ENCODE results near the gene PTCHD4.
A peak's percentile ranks its signal among the peaks of the same experiment; 100 is the strongest.
"Not testable (repeated sequence)": the region's sequence is repeated elsewhere in the genome, so short reads cannot be mapped to it uniquely, and the experiment has no call there.

The PTCHD4 gene

GRCh38 chr6:48111143-48111506 lies at the start of gene PTCHD4:
PTCHD4 (minus strand) TSS chr6:48111197; CDS start chr6:48068957, 42,240 bp downstream.
- peak; percentile 68 for DNase-seq

DNA sequence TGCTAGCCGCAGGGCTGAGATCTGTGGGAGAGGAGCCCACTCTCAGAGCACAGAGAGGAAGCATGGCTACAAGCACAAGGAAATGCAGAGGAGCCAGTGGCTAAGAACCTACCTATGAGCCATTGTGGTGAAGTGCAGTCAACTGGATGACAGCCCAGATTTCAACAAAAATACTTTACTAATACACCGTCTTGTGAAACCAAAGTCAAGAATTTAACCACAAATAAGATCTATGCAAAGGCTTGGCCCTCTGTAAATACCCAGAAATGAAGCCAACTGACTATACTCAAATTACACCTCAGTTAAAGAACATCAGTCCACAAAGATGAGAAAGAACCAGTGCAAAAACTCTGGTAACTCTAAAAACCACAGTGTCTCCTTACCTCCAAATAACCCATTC lies 40.1 kb upstream of the PTCHD4 start:
- no peak for DNase-seq

DNA sequence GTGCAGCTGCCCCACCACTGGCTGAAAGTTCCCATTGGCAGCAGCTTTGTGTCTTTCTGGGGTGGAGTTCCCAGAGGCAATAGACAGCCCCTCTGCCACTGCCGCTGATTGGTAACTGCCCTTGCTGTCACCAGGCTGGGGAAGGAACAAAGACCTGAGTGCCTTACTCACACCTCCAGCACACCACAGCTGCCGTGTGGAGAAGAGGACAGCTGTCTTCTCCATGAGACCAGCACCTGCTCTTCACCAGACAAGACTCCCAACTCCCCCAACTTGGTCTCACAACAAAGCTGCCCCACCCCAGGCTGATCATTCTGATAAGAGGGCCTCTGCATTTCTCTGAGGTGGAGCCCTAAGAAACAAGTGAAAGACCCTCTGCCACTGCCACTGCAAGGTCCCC lies 39.7 kb upstream of the PTCHD4 start:
- no peak for DNase-seq

DNA sequence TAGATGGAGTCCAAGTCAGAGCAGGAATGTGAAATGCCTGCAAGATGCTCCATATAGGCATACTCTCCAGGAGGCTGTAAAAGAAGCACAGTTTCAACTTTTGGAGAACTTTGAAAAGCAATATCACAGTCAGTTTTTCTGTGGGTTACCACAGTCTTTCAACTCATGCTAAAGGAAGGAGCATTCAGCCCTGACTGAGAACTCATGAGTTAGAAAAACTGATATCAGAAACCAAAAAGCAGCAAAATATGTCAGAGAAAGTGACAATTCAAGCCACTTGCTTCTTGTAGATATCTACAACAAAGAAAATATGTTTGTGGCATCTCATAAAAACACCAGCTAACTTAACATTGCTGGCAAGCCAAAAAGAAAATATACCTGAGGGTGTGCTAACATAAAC lies 36.1 kb upstream of the PTCHD4 start:
- no peak for DNase-seq

GRCh38 chr6:48144021-48144420 lies 33.0 kb upstream of the PTCHD4 start:
- no peak for DNase-seq

- DNase-seq: no peak
These were observed 31.0 kb upstream of the PTCHD4 start for GRCh38 chr6:48141975-48142374.

DNA sequence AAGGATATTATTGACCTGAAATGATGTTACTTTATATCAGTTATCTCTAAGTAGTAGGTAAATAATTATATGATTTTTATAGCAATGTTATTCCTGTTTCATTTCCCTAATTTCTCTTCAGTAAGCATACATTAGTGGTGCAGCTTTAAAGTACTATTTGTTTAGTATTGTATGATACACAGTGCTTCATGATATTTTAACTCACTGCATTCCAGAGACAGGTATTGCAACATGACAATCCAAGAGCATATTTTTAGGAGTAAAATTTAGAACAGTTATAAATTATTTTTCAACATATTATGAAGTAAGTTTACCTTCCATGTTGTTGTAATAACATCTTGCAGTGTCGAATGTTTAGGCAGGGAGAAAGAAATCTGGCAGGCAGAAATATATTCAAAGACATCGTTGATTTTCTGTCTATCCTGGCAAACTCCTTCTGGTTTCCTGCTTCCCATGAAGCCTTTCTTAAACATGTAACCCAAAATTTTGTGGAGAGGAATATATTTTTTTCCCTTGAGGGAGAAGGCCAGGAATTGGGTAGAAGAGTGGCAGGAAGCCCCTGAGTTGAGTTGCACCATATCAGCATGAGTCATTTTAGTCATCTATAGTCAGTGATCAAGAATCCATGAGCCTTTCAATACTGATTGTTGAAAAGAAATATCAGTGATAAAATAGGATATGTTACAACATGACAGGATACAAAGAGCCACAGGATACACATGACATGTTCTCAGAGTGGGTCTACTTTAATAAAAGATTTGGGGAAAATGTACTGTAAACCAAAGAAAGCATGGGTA lies 29.0 kb upstream of the PTCHD4 start:
- DNase-seq: no peak

- DNase-seq: no peak
These were observed 25.9 kb upstream of the PTCHD4 start for GRCh38 chr6:48136856-48137255.

GRCh38 chr6:48135323-48136084 lies 24.5 kb upstream of the PTCHD4 start:
- no peak for DNase-seq

DNA sequence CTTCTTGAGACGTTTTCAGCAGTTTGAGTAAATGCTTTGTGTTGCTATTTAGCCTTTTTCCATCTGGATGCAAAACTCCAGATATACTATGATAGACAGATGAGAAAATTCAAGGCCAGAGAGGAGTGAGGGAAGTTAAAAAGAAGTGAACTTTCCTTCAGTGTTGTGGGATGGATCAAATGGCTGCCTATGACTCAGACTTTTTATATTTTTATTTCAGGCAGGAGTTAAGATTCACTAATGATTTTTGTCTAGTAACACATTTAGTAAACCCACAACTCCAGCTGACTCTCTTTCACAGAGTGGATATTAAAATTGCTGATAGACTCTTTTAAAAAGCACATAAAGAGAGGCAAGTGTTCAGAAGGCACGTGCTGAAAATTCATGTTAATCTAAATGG lies 23.2 kb upstream of the PTCHD4 start:
- no peak for DNase-seq

DNA sequence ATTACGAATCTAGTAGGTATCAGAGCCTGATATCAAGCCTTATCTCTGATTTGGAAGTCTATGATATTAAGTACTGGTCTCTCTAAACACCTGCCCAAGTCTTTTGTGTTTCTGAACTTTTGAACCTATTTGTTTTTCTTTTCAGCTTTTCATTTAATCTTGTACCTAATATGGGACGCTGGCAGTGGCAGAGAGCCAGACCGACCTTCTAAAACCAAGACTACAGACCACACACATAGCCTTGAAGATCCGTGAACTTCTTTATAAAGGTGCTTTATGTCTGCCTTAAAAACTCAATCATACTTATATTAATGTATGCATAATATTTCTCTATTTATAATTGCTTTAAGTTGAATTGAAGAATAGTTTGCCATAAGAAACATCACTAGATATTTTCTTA lies 12.6 kb upstream of the PTCHD4 start:
- DNase-seq: no peak

GRCh38 chr6:48121983-48122749 lies 11.2 kb upstream of the PTCHD4 start:
- not testable (repeated sequence) for DNase-seq

- DNase-seq: no peak
These were observed 6.0 kb upstream of the PTCHD4 start for GRCh38 chr6:48116699-48117645.

- DNase-seq: no peak
These were observed 2.1 kb upstream of the PTCHD4 start for GRCh38 chr6:48113130-48113529.

- peak; percentile 52 for DNase-seq
These were observed 578 bp upstream of the PTCHD4 start for GRCh38 chr6:48111575-48111974.

DNA sequence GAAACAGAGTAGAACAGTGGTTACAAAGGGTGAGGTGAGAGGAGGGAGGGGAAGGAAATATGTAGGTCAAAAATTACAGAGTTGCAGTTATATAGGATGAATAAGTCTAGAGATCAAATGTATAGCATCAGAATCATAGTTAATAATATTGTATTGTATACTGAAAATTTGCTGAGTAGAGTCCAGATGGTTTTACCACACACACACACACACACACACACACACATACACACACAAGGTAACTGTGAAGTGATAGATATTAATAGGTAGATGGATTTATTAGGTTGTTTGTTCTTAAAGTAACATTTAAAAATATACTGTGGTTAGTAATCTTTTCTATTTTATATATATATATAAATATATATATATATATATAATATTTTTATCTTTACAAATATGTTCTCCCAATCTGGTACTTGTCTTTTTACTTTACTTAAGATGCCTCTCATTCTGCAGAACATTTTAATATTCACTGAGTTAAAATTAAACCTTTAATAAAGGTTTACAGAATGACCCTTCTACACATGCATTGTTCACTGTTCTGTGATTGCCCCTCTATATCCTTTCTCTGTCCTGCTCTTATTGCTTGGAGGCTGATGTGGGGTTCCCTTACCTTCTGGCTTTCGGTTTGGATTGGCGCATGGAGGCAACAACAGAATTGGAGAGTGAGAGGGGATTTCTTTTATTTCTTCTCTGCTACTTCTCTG lies 408 bp downstream of the PTCHD4 start:
- no peak for DNase-seq

DNA sequence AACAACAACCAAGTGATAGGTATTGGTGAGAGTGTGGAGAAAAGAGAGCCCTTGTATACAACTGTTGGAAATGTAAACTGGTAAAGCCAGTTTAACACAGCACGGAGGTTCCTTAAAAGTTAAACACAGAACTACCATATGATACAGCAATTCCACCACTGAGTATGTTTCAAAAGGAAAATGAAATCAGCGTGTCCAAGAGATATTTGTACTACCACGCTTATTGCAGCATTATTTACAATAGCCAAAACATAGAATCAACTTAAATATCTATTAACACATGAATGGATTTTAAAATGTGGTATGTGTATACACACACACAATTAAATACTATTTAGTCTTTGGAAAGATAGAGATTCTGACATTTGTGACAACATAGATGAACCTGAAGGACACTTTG lies 1.1 kb downstream of the PTCHD4 start:
- DNase-seq: no peak

DNA sequence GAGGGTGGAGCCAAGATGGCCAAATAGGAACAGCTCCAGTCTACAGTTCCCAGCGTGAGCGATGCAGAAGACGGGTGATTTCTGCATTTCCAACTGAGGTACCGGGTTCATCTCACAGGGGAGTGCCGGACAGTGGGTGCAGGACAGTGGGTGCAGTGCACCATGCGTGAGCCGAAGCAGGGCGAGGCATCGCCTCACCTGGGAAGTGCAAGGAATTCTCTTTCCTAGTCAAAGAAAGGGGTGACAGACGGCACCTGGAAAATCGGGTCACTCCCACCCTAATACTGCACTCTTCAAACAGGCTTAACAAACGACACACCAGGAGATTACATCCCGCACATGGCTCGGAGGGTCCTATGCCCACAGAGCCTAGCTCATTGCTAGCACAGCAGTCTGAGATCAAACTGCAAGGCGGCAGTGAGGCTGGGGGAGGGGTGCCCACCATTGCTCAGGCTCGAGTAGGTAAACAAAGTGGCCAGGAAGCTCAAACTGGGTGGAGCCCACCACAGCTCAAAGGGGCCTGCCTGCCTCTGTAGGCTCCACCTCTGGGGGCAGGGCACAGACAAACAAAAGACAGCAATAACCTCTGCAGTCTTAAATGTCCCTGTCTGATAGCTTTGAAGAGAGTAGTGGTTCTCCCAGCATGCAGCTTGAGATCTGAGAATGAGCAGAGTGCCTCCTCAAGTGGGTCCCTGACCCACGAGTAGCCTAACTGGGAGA lies 8.4 kb downstream of the PTCHD4 start:
- not testable (repeated sequence) for DNase-seq

DNA sequence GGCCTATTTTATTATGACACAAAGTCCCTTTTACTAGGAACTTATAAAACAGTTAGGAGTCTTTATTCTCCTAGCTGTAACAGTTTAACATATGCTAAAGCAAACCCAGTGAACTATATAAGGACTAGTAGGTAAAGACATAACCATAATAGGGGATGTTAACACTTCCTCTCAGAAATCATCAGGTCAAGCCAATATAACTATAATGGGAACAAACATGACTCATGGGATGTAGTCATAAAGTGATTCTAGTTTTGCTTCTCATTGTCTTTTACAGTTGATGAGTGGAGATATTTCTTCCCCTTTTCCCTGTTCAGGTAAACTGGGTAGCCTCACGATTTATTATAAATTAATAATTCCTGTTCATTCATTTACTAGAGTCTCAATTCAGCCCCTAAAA lies 9.7 kb downstream of the PTCHD4 start:
- DNase-seq: no peak

DNA sequence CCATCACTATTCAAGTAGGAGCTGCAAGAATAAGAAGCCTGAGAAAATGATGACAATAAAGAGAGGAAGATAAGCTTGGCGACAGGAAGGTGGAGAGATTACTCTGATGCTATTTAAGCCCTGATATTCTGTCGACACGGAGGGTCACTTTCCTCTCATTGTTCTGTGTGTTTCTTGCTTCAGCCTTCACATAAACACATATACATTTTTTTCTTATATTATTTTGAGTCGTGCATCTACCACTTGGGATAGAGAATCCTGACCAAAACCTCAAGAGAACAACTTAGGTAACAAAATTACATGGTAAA lies 10.5 kb downstream of the PTCHD4 start:
- DNase-seq: no peak
